Endothelial cell of umbilical vein (primary cell): ENCODE measurements around the gene PDLIM1. TPM values are rescaled to one million over a fixed set of nuclear protein-coding genes. Genes with fewer than 3 reads are reported as not detected.

Experiments
- BruUV-seq: library from RNA; stranded (reverse); fragments of 400-500 nt; replicated peaks from 2 replicates; lab custom pipeline; 2021; lab: Mats Ljungman, UMichigan
- CTCF ChIA-PET: fragments of 300-600, 350-600 bp; sonication (Branson Sonifier 250); formaldehyde crosslinking; loops from one replicate; lab custom pipeline; 2021; ENCODE audit warnings: antibody characterized with exemption, inconsistent platforms; lab: Charles Lee
- POLR2A ChIA-PET: fragments of 300-600, 350-600 bp; sonication (Branson Sonifier 250); formaldehyde crosslinking; loops from one replicate; lab custom pipeline; 2021; ENCODE audit warnings: antibody characterized with exemption, inconsistent platforms; lab: Charles Lee
- DNase-seq: peaks from one replicate; pipeline ENCODE4 v3.0.0-alpha.2; 2011; ENCODE audit warnings: low read depth, low spot score
- FAIRE-seq: peaks from 2 replicates; lab custom pipeline; 2011; peaks lifted over from hg19 to GRCh38; lab: Jason Lieb, UNC
- H2AFZ ChIP-seq: 2 replicates; pipeline ENCODE4 v1.6.0; 2012; ENCODE audit warnings: low read depth, low read length, control low read depth, inconsistent platforms
- H3K27ac ChIP-seq: 2 replicates; pipeline ENCODE4 v1.5.1; 2011; ENCODE audit warnings: low read depth, mild to moderate bottlenecking, control low read depth, low read length, moderate library complexity; ENCODE audit not compliant: insufficient read depth
- H3K27me3 ChIP-seq, 2 experiments: 2 replicates each; pipeline versions ENCODE4 v1.6.0 to v1.6.1; 2011; ENCODE audit warnings: low read length in 2 of 2, mixed read lengths in 1 of 2; ENCODE audit not compliant: control insufficient read depth in 2 of 2, insufficient read depth in 2 of 2
- H3K36me3 ChIP-seq, 2 experiments: 2 replicates in 1 of 2; 3 replicates in 1 of 2; pipeline ENCODE4 v1.5.1; 2011; ENCODE audit warnings: low read length in 2 of 2, mild to moderate bottlenecking in 1 of 2, moderate library complexity in 1 of 2; ENCODE audit not compliant: control insufficient read depth in 2 of 2, insufficient read depth in 2 of 2; ENCODE audit errors: extremely low read depth in 1 of 2
- H3K4me1 ChIP-seq: 3 replicates; pipeline ENCODE4 v1.5.1; 2011; ENCODE audit warnings: mild to moderate bottlenecking, low read length; ENCODE audit not compliant: control insufficient read depth, insufficient read depth; ENCODE audit errors: extremely low read depth
- H3K4me2 ChIP-seq: 2 replicates; pipeline ENCODE4 v1.6.1; 2011; ENCODE audit warnings: low read length, control low read depth, mixed read lengths; ENCODE audit not compliant: insufficient read depth
- H3K4me3 ChIP-seq, 3 experiments: fragments of 200-600 bp in 1 of 3; sonication (generic), shearing (Covaris generic) in 1 of 3; replicated peaks in 1 of 3; 2 replicates each; pipeline ENCODE4 v1.5.1; 2011 to 2016; ENCODE audit warnings: control low read depth in 3 of 3, low read length in 3 of 3, mild to moderate bottlenecking in 2 of 3, inconsistent platforms in 1 of 3, low read depth in 1 of 3, moderate library complexity in 1 of 3; ENCODE audit not compliant: insufficient read depth in 1 of 3
- H3K79me2 ChIP-seq: 2 replicates; pipeline ENCODE4 v1.6.0; 2012; ENCODE audit warnings: low read length, inconsistent platforms; ENCODE audit not compliant: control insufficient read depth, insufficient read depth
- H3K9ac ChIP-seq: replicated peaks from 2 replicates; pipeline ENCODE3; 2011; ENCODE audit warnings: low read length, control low read depth; ENCODE audit not compliant: insufficient read depth; ENCODE audit errors: extremely low read depth
- H3K9me1 ChIP-seq: replicated peaks from 3 replicates; pipeline ENCODE4 v1.6.0; 2011; ENCODE audit warnings: mild to moderate bottlenecking, low read length; ENCODE audit not compliant: control insufficient read depth, insufficient read depth; ENCODE audit errors: extremely low read depth
- H3K9me3 ChIP-seq: replicated peaks from 2 replicates; pipeline ENCODE4 v1.5.1; 2012; ENCODE audit warnings: low read length, inconsistent platforms; ENCODE audit not compliant: control insufficient read depth, insufficient read depth
- H4K20me1 ChIP-seq: replicated peaks from 2 replicates; pipeline ENCODE3; 2011; ENCODE audit warnings: mild to moderate bottlenecking, low read length; ENCODE audit not compliant: control insufficient read depth, insufficient read depth; ENCODE audit errors: extremely low read depth
- CTCF ChIP-seq, 2 donors: IDR thresholded peaks; 1 replicate in 1 of 2; 2 replicates in 1 of 2; pipeline ENCODE4 v1.5.1; 2011; ENCODE audit warnings: low read length in 2 of 2, mild to moderate bottlenecking in 2 of 2, moderate library complexity in 2 of 2, control low read depth in 1 of 2, inconsistent platforms in 1 of 2, low read depth in 1 of 2; ENCODE audit not compliant: insufficient read depth in 1 of 2; ENCODE audit errors: extremely low read depth in 1 of 2
- EZH2 ChIP-seq: IDR thresholded peaks from 2 replicates; pipeline ENCODE4 v1.6.1; 2012; ENCODE audit warnings: borderline replicate concordance, low read depth, mild to moderate bottlenecking, moderate library complexity, low read length, inconsistent platforms; ENCODE audit not compliant: severe bottlenecking
- FOS ChIP-seq: IDR thresholded peaks from 2 replicates; pipeline ENCODE4 v1.6.1; 2011; ENCODE audit warnings: mild to moderate bottlenecking, low read length, moderate library complexity, borderline replicate concordance; ENCODE audit not compliant: insufficient read depth
- JUN ChIP-seq: IDR thresholded peaks from 2 replicates; pipeline ENCODE4 v1.6.1; 2011; ENCODE audit warnings: borderline replicate concordance, low read depth; ENCODE audit not compliant: insufficient read length, insufficient read depth
- MAX ChIP-seq: IDR thresholded peaks from 2 replicates; pipeline ENCODE4 v1.6.1; 2011; ENCODE audit not compliant: insufficient read depth, insufficient read length
- MYC ChIP-seq: IDR thresholded peaks from one replicate; pipeline ENCODE4 v1.6.1; 2011; ENCODE audit warnings: mild to moderate bottlenecking, low read depth, low read length
- POLR2A ChIP-seq: IDR thresholded peaks from 2 replicates; pipeline ENCODE4 v1.6.1; 2012; ENCODE audit warnings: low read depth, mild to moderate bottlenecking, control low read depth, low read length
- POLR2AphosphoS5 ChIP-seq: IDR thresholded peaks from 2 replicates; pipeline ENCODE4 v1.6.1; 2012; ENCODE audit warnings: low read depth, mild to moderate bottlenecking, control low read depth, low read length, moderate library complexity; ENCODE audit not compliant: insufficient read depth
- dilution Hi-C: fragments of 300-500 bp; cut with MboI; formaldehyde crosslinking; loops from one replicate; pipeline ENCODE4 v1.15.0; 2019; ENCODE audit warnings: low sequenced_read_pairs; ENCODE audit not compliant: extremely low pct_ligation_motif_present
- intact Hi-C: fragments of 100-400 bp; cut with micrococcal nuclease; formaldehyde crosslinking; loops from one replicate; pipeline ENCODE4 v1.10.0; 2022
- polyA plus RNA-seq, 4 experiments: library from polyadenylated mRNA; depleted of rRNA in 3 of 4; stranded (reverse) in 3 of 4; unstranded in 1 of 4; fragments of >200 nt; gene quantifications; 2 replicates each; pipeline versions ENCODE4 v1.2.1 to v1.2.3, GENCODE V29; 2011 to 2012; ENCODE audit warnings: missing spikeins in 1 of 4
- total RNA-seq: library from RNA; stranded (reverse); gene quantifications from 2 replicates; pipeline ENCODE4 v1.2.3, GENCODE V29; 2021

The PDLIM1 gene
- total and polyA plus RNA-seq, 2 donors (not counting 3 experiments of a cell fraction or from before 2014, with no cell fraction given) = 91.1 to 122 TPM

- ChIA-PET CTCF (no interaction called here), POLR2A (no interaction called here)
- no peak overlapping the region for H3K9ac ChIP-seq
- intact Hi-C loops = no loop called here
- no peaks in the 10 kb centered on the region for H3K79me2 ChIP-seq
- FAIRE-seq (no peak), DNase-seq (no peak)
- H2AFZ ChIP-seq = no peak overlapping the region
- H3K4me2 ChIP-seq = no peak overlapping the region
- dilution Hi-C loops = no loop called here
- no peaks in the 10 kb centered on the region for H3K9me1 ChIP-seq
- TF ChIP-seq MAX (no peak), POLR2AphosphoS5 (no peak), CTCF (IDR thresholded peaks at IDR 0.05; ENCODE audit: extremely low read depth in 1 of 2, insufficient read depth in 1 of 2, low read depth in 1 of 2, low read length in 2 of 2) (no peak), EZH2 (no peak)
- H4K20me1 ChIP-seq = no peaks in the 10 kb centered on the region
- H3K9me3 ChIP-seq = no peaks in the 10 kb centered on the region
- peaks cover 10% of the 10 kb centered on the region for H3K4me1 ChIP-seq
- no peaks in the 10 kb centered on the region for H3K36me3 ChIP-seq
- no TSS peak for BruUV-seq
- H3K4me3 ChIP-seq = no peak overlapping the region
- H3K27me3 ChIP-seq = no peaks in the 10 kb centered on the region
- no peak overlapping the region for H3K27ac ChIP-seq
Observed at GRCh38 chr10:95297402-95297801, 6.6 kb upstream of the PDLIM1 start.

GRCh38 chr10:95296764-95297163 is 6.0 kb upstream of the PDLIM1 start:
- intact Hi-C loops (no loop called here), dilution Hi-C loops (no loop called here)
- H3K9me3 ChIP-seq = no peaks in the 10 kb centered on the region
- no peaks in the 10 kb centered on the region for H3K79me2 ChIP-seq
- BruUV-seq = no TSS peak
- H3K4me3 ChIP-seq = no peak overlapping the region
- no peak for DNase-seq
- no peaks in the 10 kb centered on the region for H3K27me3 ChIP-seq
- no peak overlapping the region for H3K9ac ChIP-seq
- no peaks in the 10 kb centered on the region for H3K9me1 ChIP-seq
- TF ChIP-seq JUN = no peak
- no peak for TF ChIP-seq POLR2A
- TF ChIP-seq POLR2AphosphoS5 = no peak
- TF ChIP-seq MAX = no peak
- TF ChIP-seq MYC = no peak
- no peak for TF ChIP-seq FOS
- H3K4me2 ChIP-seq = no peak overlapping the region
- POLR2A ChIA-PET = no interaction called here
- H4K20me1 ChIP-seq = no peaks in the 10 kb centered on the region
- CTCF ChIA-PET = interaction anchor here (2.1 kb wide), 1 partner anchor 12 kb away, joined by 5 read pairs; no protein-coding TSS in a partner anchor
- H2AFZ ChIP-seq = no peak overlapping the region
- H3K36me3 ChIP-seq = no peaks in the 10 kb centered on the region
- H3K27ac ChIP-seq = no peak overlapping the region
- H3K4me1 ChIP-seq = peaks cover 10% of the 10 kb centered on the region
- FAIRE-seq = no peak
